ENCODE measurements around the gene LRRC8B. TPM values are rescaled to one million over a fixed set of nuclear protein-coding genes. Genes with fewer than 3 reads are reported as not detected.

LRRC8B gene
- total and polyA plus RNA-seq, 2 of the 13 experiments (the other 11 are each of a cell fraction or from before 2014, with no cell fraction given) = 4.9 to 7.6 TPM

GRCh38 chr1:89483757-89484077 is 40.9 kb upstream of the LRRC8B start (continued):
- no peak for TF ChIP-seq REST (IDR thresholded peaks at IDR 0.05; ENCODE audit: borderline replicate concordance in 1 of 2, low read depth in 1 of 2, low read length in 2 of 2)

GRCh38 chr1:89484092-89485038 is 40.3 kb upstream of the LRRC8B start:
- Histone ChIP-seq H2AFZ (ENCODE audit: low read length) (no peak overlapping the region), H3K4me1 (ENCODE audit: insufficient read depth, low read length) (no peaks in the 10 kb centered on the region), H3K9me3 (ENCODE audit: low read length) (peaks cover 12% of the 10 kb centered on the region), H3K79me2 (ENCODE audit: insufficient read depth, low read length) (no peaks in the 10 kb centered on the region), H4K20me1 (ENCODE audit: insufficient read depth, low read length) (no peaks in the 10 kb centered on the region), H3K9ac (ENCODE audit: insufficient read depth, low read depth, low read length) (no peak overlapping the region), H3K4me2 (ENCODE audit: low read depth, low read length) (no peak overlapping the region), H3K27ac (ENCODE audit: extremely low read length, insufficient read depth, low read length) (no peak overlapping the region), H3K27me3 (ENCODE audit: control insufficient read depth in 1 of 2, insufficient read depth in 2 of 2, low read length in 2 of 2) (no peaks in the 10 kb centered on the region; a peak in 1 of 5 replicates), H3K36me3 (replicated peaks in 1 of 2; ENCODE audit: control insufficient read depth in 1 of 2, insufficient read depth in 2 of 2, low read length in 2 of 2) (no peaks in the 10 kb centered on the region), H3K4me3 (replicated peaks in 1 of 3; ENCODE audit: insufficient read depth in 1 of 3, low read depth in 2 of 3, low read length in 3 of 3) (no peak overlapping the region)
- BruUV-seq (replicated peaks) = no TSS peak
- in situ Hi-C loops (cut with HindIII; ENCODE audit: extremely low pct_ligation_motif_present, low pct_unique_long_range_greater_than_20kb) = loop anchor here (5.0 kb wide), 2 partner anchors 113 to 278 kb away; no protein-coding TSS in a partner anchor
- intact Hi-C loops (cut with micrococcal nuclease; ENCODE audit: unreplicated experiment) = no loop called here
- DNase-seq (ENCODE audit: low spot score) (no peak), FAIRE-seq (no peak), ATAC-seq (no peak)
- 18% methylated on average over 3 of the region's 3 CpGs for WGBS (ENCODE audit: low lambda C conversion rate)
- POLR2A ChIA-PET = no interaction called here
- CTCF ChIA-PET (ENCODE audit: low intra/inter-chr PET ratio, low total read pairs) = interaction anchor here (2.2 to 3.4 kb wide), 2 partner anchors 115 to 278 kb away, joined by 23 to 34 read pairs; no protein-coding TSS in a partner anchor
- TF ChIP-seq MAF1 (CRISPR knock-in tag; IDR thresholded peaks at IDR 0.05; ENCODE audit: borderline replicate concordance) = no peak
- no peak for TF ChIP-seq ZNF263 (CRISPR knock-in tag; IDR thresholded peaks at IDR 0.05)
- TF ChIP-seq TRIM24 (CRISPR knock-in tag; IDR thresholded peaks at IDR 0.05) = no peak
- TF ChIP-seq SNRNP70 (IDR thresholded peaks at IDR 0.05; ENCODE audit: low read depth, low read length) = no peak
- TF ChIP-seq E2F5 (CRISPR knock-in tag; conservative IDR thresholded peaks at IDR 0.05) = no peak
- TF ChIP-seq ARID3A (IDR thresholded peaks at IDR 0.05; ENCODE audit: low read depth, low read length) = no peak
- TF ChIP-seq DNMT3B (CRISPR knock-in tag; conservative IDR thresholded peaks at IDR 0.05) = no peak
- no peak for TF ChIP-seq ZNF17 (CRISPR knock-in tag; IDR thresholded peaks at IDR 0.05)
- TF ChIP-seq MXI1 (IDR thresholded peaks at IDR 0.05; ENCODE audit: borderline replicate concordance, low read depth, low read length) = no peak
- TF ChIP-seq KDM4B (CRISPR knock-in tag; IDR thresholded peaks at IDR 0.05) = no peak
- no peak for TF ChIP-seq FOXK1 (CRISPR knock-in tag; IDR thresholded peaks at IDR 0.05; ENCODE audit: borderline replicate concordance, low read depth)
- TF ChIP-seq FLYWCH1 (CRISPR knock-in tag; IDR thresholded peaks at IDR 0.05) = no peak
- no peak for TF ChIP-seq ZNF317 (CRISPR knock-in tag; IDR thresholded peaks at IDR 0.05)
